Gastroesophageal sphincter (tissue), 4 donors: Measurements from ENCODE around the gene GSTT4. TPM values are rescaled to one million over a fixed set of nuclear protein-coding genes. Genes with fewer than 3 reads are reported as not detected.

Experiments used
- ATAC-seq: fragments of 150-250 bp; one replicate; pipeline ENCODE4 v1.9.1; 2016; ENCODE audit warnings: mild to moderate bottlenecking, moderate library complexity
- H3K27ac ChIP-seq, 4 donors: fragments of 200-600 bp; sonication (generic) in 3 of 4; 1 replicate in 3 of 4; 2 replicates in 1 of 4; pipeline ENCODE4 v1.5.1; 2016 to 2019
- H3K27me3 ChIP-seq: fragments of 200-600 bp; sonication (generic); one replicate; pipeline ENCODE4 v1.5.1; 2019
- H3K36me3 ChIP-seq, 2 donors: fragments of 200-600 bp; sonication (generic); one replicate each; pipeline ENCODE4 v1.5.1; 2019; ENCODE audit warnings: control low read depth in 1 of 2
- H3K4me1 ChIP-seq, 3 donors: fragments of 200-600 bp; sonication (generic); 1 replicate in 2 of 3; 2 replicates in 1 of 3; pipeline ENCODE4 v1.5.1; 2016 to 2019; ENCODE audit warnings: control low read depth in 2 of 3
- H3K4me3 ChIP-seq, 2 donors: fragments of 200-600 bp; sonication (generic); one replicate each; pipeline ENCODE4 v1.5.1; 2019; ENCODE audit warnings: mild to moderate bottlenecking in 1 of 2, moderate library complexity in 1 of 2
- H3K9me3 ChIP-seq, 3 donors: fragments of 200-600 bp; sonication (generic); one replicate each; pipeline ENCODE4 v1.5.1; 2017 to 2019; ENCODE audit warnings: control low read depth in 2 of 3
- EP300 ChIP-seq: sonication (generic); formaldehyde crosslinking; IDR thresholded peaks from one replicate; pipeline ENCODE4 v1.6.1; 2017; ENCODE audit warnings: antibody characterized with exemption, mild to moderate bottlenecking
- POLR2A ChIP-seq, 2 donors: fragments of 450-650 bp; IDR thresholded peaks; one replicate each; pipeline ENCODE4 v1.6.1; 2017; ENCODE audit warnings: antibody characterized with exemption in 2 of 2, mild to moderate bottlenecking in 2 of 2, moderate library complexity in 1 of 2
- POLR2AphosphoS5 ChIP-seq: sonication (generic); formaldehyde crosslinking; IDR thresholded peaks from one replicate; pipeline ENCODE4 v1.6.1; 2017; ENCODE audit warnings: antibody characterized with exemption
- WGBS, 2 donors: methylation state at CpG; one replicate each; pipeline ENCODE4 v1.1.5; 2018; ENCODE audit warnings: low coverage in 1 of 2; 5-methylcytosine and 5-hydroxymethylcytosine counted together
- total RNA-seq, 4 donors: library from RNA; depleted of rRNA; stranded (reverse); fragments of >200 nt; gene quantifications; one replicate each; pipeline ENCODE4 v1.1.0, GENCODE V29; 2016
- TF ChIP-seq, protein P1 (sequence below), 4 experiments: fragments of 200-600 bp in 2 of 4; fragments of 450-650 bp in 2 of 4; sonication (generic) in 1 of 4; IDR thresholded peaks; one replicate each; pipeline ENCODE4 v1.5.1; 2017 to 2019; ENCODE audit warnings: antibody characterized with exemption in 4 of 4, mild to moderate bottlenecking in 2 of 4, moderate library complexity in 2 of 4

GSTT4 gene
- under 1 TPM in 1 of 4 donors, not detected in 3; 0.23 TPM for total RNA-seq

DNA sequence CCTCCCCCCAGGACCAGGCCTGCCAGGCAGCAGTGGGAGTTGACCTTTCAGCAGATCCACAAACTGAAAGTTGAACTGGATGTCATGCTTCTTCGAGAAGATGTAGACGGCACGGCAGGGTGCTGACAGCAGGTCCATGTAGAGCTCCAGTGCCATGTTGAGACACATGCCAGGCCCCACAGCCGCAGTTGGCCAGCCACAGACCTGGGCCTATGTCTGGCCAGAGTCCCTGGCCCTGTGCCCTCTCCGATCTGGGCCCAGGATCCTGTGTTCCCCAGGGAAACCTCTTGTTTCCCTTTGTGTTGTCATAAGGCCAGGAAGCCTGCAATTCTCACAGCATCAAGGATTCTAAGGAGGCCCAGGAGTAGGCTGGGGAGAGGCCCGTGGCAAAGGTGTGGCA is at the start of gene GSTT4:
Gene GSTT4, minus strand, starts transcription at position 253 of the 400 bp plus-strand sequence. Its CDS starts 97 bp downstream, at position 156.
- ATAC-seq: peak; percentile 17
- Histone ChIP-seq H3K4me3 (no peak within 1 kb of the TSS), H3K4me1 (peaks cover 0 to 14% (median 0%) of the 10 kb centered on the region in 3 donors), H3K9me3 (no peaks in the 10 kb centered on the region), H3K27me3 (no peaks in the 10 kb centered on the region), H3K27ac (peak within 1 kb of the TSS in 2 of 4 donors; percentile 5 to 65), H3K36me3 (no peaks in the 10 kb centered on the region)
- no peak for TF ChIP-seq EP300
- no peak for TF ChIP-seq POLR2A (IDR thresholded peaks at IDR 0.05)
- TF ChIP-seq, protein P1, sequence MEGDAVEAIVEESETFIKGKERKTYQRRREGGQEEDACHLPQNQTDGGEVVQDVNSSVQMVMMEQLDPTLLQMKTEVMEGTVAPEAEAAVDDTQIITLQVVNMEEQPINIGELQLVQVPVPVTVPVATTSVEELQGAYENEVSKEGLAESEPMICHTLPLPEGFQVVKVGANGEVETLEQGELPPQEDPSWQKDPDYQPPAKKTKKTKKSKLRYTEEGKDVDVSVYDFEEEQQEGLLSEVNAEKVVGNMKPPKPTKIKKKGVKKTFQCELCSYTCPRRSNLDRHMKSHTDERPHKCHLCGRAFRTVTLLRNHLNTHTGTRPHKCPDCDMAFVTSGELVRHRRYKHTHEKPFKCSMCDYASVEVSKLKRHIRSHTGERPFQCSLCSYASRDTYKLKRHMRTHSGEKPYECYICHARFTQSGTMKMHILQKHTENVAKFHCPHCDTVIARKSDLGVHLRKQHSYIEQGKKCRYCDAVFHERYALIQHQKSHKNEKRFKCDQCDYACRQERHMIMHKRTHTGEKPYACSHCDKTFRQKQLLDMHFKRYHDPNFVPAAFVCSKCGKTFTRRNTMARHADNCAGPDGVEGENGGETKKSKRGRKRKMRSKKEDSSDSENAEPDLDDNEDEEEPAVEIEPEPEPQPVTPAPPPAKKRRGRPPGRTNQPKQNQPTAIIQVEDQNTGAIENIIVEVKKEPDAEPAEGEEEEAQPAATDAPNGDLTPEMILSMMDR (IDR thresholded peaks at IDR 0.05): no peak
- TF ChIP-seq POLR2AphosphoS5: no peak
- 39 to 59% methylated on average over 5 to 6 of the region's 6 CpGs for WGBS, 2 donors

DNA sequence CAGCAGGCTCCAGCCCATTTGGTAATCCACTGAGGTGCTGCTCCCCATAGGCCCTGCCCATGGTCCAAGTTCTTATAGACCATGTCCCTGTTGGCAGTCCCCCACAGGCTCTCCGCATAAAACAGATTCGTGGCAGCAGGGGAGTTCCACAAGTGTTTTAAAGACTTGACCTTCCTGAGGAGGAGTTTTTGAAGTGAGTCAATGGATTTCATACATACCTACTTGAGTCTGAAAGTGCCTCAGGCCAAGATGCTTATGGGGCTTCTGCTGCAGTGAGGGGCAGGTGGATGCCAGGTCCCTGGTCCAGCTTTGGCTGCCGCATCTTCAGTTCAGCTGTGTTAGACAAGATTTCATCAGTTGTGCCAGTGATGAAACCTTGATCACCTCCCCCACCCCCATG is 49.1 kb upstream of the GSTT4 start:
- 93 to 100% methylated on average over 1 to 3 of the region's 3 CpGs for WGBS, 2 donors
- Histone ChIP-seq H3K9me3 (no peaks in the 10 kb centered on the region), H3K27me3 (no peaks in the 10 kb centered on the region), H3K4me3 (no peak overlapping the region), H3K36me3 (peaks cover 0 to 88% of the 10 kb centered on the region in 2 donors), H3K27ac (no peak overlapping the region), H3K4me1 (peaks cover 0 to 11% (median 0%) of the 10 kb centered on the region in 3 donors)
- no peak for ATAC-seq
- no peak for TF ChIP-seq EP300

DNA sequence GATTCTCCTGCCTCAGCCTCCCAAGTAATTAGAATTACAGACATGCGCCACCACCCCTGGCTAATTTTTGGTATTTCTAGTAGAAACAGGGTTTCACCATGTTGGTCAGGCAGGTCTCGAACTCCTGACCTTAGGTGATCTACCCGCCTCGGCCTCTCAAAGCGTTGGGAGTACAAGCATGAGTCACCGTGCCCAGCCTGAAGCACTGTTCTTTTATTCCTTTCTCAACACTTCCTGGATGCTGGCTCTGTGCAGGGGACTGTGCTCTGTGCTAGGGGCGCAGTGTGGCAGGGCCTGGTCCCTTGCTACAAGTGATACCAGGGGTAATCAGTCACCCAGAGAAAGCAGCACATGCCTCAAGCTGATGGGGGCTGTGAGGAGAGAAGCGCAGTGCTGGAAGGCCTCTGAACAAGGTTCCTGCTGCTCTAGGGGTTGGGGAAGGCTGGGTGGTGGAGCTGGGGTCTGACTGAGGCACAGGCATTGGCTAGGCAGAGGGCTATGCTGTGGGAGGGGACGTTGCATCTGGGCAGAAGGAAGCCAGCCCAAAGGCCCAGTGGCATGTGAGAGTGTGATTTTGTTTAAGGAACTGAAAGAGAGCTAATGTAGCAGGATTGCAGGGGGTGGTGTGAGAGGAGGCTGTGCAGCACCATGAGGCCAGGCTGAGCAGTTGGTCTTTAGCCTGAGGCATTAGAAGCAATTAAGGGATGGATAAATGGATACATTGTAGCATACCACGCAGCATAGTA is 48.4 kb upstream of the GSTT4 start:
- Histone ChIP-seq H3K4me3 (no peak overlapping the region), H3K27ac (no peak overlapping the region), H3K9me3 (no peaks in the 10 kb centered on the region), H3K4me1 (peaks cover 0 to 8% (median 0%) of the 10 kb centered on the region in 3 donors), H3K36me3 (peaks cover 0 to 88% of the 10 kb centered on the region in 2 donors), H3K27me3 (no peaks in the 10 kb centered on the region)
- TF ChIP-seq, protein P1 (IDR thresholded peaks at IDR 0.05): no peak
- TF ChIP-seq POLR2A (IDR thresholded peaks at IDR 0.05) (no peak), POLR2AphosphoS5 (no peak), EP300 (no peak)
- ATAC-seq: no peak
- 71 to 94% methylated on average over 6 to 7 of the region's 10 CpGs for WGBS, 2 donors

DNA sequence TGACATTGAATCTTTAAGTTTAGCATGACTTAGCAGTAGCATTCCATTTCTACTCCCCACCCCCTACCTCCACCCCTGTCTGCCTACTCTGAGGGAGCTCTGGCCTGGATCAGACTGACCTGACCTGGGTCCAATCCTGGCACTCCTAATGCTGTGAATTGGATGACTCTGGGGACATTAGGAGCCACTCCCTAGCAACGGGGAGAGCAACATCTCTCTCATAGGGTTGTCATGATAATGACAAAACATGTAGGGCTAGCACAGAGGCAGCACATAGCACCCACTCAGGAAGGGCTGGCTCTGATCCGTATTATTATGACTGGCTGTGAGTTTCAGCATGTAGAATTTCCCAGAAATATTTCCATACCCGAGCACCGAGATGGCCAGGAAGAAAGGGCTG is 46.3 kb upstream of the GSTT4 start:
- Histone ChIP-seq H3K27me3 (no peaks in the 10 kb centered on the region), H3K4me1 (peaks cover 0 to 8% (median 0%) of the 10 kb centered on the region in 3 donors), H3K9me3 (no peaks in the 10 kb centered on the region), H3K36me3 (peaks cover 0 to 88% of the 10 kb centered on the region in 2 donors), H3K27ac (peak overlapping the region in 2 of 4 donors; percentile 7 to 58), H3K4me3 (no peak overlapping the region)
- peak; percentile 91 for ATAC-seq
- WGBS, 2 donors: no CpG with 5 or more reads among the region's 4 CpGs
- TF ChIP-seq POLR2A (IDR thresholded peaks at IDR 0.05): no peak
- TF ChIP-seq, protein P1 (IDR thresholded peaks at IDR 0.05): no peak
- TF ChIP-seq POLR2AphosphoS5: no peak
- TF ChIP-seq EP300: no peak

DNA sequence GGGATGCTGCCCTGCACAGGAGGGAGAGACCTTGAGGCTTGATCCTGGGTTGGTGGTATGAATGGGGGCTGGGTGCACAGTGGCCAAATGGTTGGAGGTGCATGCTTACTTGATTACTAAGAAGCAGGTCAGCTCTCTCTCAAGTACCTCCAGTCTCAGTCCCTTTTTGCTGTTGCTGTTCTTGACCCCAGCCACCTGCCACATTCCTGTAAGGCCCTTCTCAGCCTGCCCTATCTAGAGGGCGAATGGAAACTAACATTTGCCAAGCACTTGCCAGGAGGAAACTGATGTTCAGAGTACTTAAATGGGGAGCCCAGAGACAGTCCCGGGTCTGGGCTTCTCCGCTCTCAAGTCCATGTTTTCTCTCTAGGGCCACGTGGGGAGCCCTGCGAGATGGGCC is 45.8 kb upstream of the GSTT4 start:
- peak overlapping the region in 2 of 4 donors; percentile 7 to 29 for H3K27ac ChIP-seq
- H3K36me3 ChIP-seq: peaks cover 0 to 88% of the 10 kb centered on the region in 2 donors
- ATAC-seq: no peak

More for the DNA sequence above, 45.8 kb upstream of the GSTT4 start:
- no peak overlapping the region for H3K4me3 ChIP-seq
- H3K9me3 ChIP-seq: no peaks in the 10 kb centered on the region
- peaks cover 0 to 8% (median 0%) of the 10 kb centered on the region in 3 donors for H3K4me1 ChIP-seq
- TF ChIP-seq EP300 (no peak), POLR2A (IDR thresholded peaks at IDR 0.05) (no peak), POLR2AphosphoS5 (no peak)
- TF ChIP-seq, protein P1 (IDR thresholded peaks at IDR 0.05): no peak
- WGBS, 2 donors: 92 to 100% methylated on average over 1 to 2 of the region's 5 CpGs
- H3K27me3 ChIP-seq: no peaks in the 10 kb centered on the region
